ENCODE measurements around the gene TFCP2.

GRCh38 chr12:51196547-51196946 is 23.6 kb upstream of the TFCP2 start:
- TF ChIP-seq EP300 (IDR thresholded peaks at IDR 0.05; ENCODE audit: borderline replicate concordance) (no peak), EGR1 (IDR thresholded peaks at IDR 0.05) (no peak), RAD21 (IDR thresholded peaks at IDR 0.05; ENCODE audit: low read depth) (no peak)

Measured in Ishikawa (cell line).